ENCODE measurements around the gene SUGCT. TPM values are rescaled to one million over a fixed set of nuclear protein-coding genes. Genes with fewer than 3 reads are reported as not detected.

The SUGCT gene
- total and polyA plus RNA-seq, 2 of the 13 experiments (the other 11 are each of a cell fraction or from before 2014, with no cell fraction given): 10.1 to 22.2 TPM

DNA sequence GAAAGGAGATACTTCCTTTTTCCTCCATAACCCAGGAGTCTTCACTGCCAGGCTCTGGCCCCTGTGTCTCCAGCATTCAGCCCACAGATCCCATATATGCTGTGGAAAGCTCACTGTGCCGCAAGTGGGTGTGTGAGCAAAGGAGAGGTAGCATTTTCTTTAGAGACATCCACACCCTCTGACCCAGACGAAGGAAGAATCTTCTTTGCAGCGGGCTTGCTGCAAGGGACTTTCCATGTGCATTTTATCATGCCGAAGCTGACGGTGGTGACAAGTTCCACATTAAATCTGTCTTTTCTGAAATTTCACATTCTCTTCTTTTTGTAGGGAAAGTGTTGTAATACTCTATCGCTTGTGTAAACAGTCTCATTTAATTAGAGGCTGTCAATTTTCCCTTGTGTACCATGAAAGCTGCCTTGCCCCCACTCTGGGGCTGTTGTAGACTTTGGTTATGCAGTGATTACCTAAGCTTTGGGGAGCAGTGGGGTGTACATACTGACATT lies 409.5 kb downstream of the SUGCT start:
- 88% methylated on average over 6 of the region's 6 CpGs for WGBS (ENCODE audit: low lambda C conversion rate)
- FAIRE-seq (no peak), DNase-seq (ENCODE audit: low spot score) (no peak), ATAC-seq (no peak)
- no peaks in the 10 kb centered on the region for H4K20me1 ChIP-seq (ENCODE audit: insufficient read depth, low read length)
- H3K4me2 ChIP-seq (ENCODE audit: low read depth, low read length): no peak overlapping the region
- H3K79me2 ChIP-seq (ENCODE audit: insufficient read depth, low read length): no peaks in the 10 kb centered on the region
- in situ Hi-C loops (cut with HindIII; ENCODE audit: extremely low pct_ligation_motif_present, low pct_unique_long_range_greater_than_20kb): no loop called here
- H3K4me3 ChIP-seq (replicated peaks in 1 of 3; ENCODE audit: insufficient read depth in 1 of 3, low read depth in 2 of 3, low read length in 3 of 3): no peak overlapping the region
- no peaks in the 10 kb centered on the region for H3K27me3 ChIP-seq (ENCODE audit: control insufficient read depth in 1 of 2, insufficient read depth in 2 of 2, low read length in 2 of 2)
- POLR2A ChIA-PET: no interaction called here
- no peaks in the 10 kb centered on the region for H3K36me3 ChIP-seq (replicated peaks in 1 of 2; ENCODE audit: control insufficient read depth in 1 of 2, insufficient read depth in 2 of 2, low read length in 2 of 2)
- no peaks in the 10 kb centered on the region for H3K9me3 ChIP-seq (ENCODE audit: low read length)
- BruUV-seq (replicated peaks): no TSS peak
- H3K27ac ChIP-seq (ENCODE audit: extremely low read length, insufficient read depth, low read length): no peak overlapping the region
- CTCF ChIA-PET (ENCODE audit: low intra/inter-chr PET ratio, low total read pairs): no interaction called here
- no peak overlapping the region for H3K9ac ChIP-seq (ENCODE audit: insufficient read depth, low read depth, low read length)
- no peak overlapping the region for H2AFZ ChIP-seq (ENCODE audit: low read length)
- H3K4me1 ChIP-seq (ENCODE audit: insufficient read depth, low read length): no peaks in the 10 kb centered on the region
- intact Hi-C loops (cut with micrococcal nuclease; ENCODE audit: unreplicated experiment): no loop called here
- no peak for TF ChIP-seq NFYC (CRISPR knock-in tag; IDR thresholded peaks at IDR 0.05)
- no peak for TF ChIP-seq CENPT (CRISPR knock-in tag; IDR thresholded peaks at IDR 0.05; ENCODE audit: low read depth)
- TF ChIP-seq ZNF839 (CRISPR knock-in tag; IDR thresholded peaks at IDR 0.05; ENCODE audit: borderline replicate concordance): no peak
- TF ChIP-seq ZNF841 (CRISPR knock-in tag; IDR thresholded peaks at IDR 0.05; ENCODE audit: borderline replicate concordance): no peak
- no peak for TF ChIP-seq ZNF460 (CRISPR knock-in tag; IDR thresholded peaks at IDR 0.05; ENCODE audit: borderline replicate concordance)
- TF ChIP-seq ZNF496 (CRISPR knock-in tag; IDR thresholded peaks at IDR 0.05; ENCODE audit: insufficient replicate concordance): no peak
- no peak for TF ChIP-seq FOXM1 (CRISPR knock-in tag; IDR thresholded peaks at IDR 0.05)
- TF ChIP-seq ONECUT2 (CRISPR knock-in tag; IDR thresholded peaks at IDR 0.05): no peak
- TF ChIP-seq, protein P1, sequence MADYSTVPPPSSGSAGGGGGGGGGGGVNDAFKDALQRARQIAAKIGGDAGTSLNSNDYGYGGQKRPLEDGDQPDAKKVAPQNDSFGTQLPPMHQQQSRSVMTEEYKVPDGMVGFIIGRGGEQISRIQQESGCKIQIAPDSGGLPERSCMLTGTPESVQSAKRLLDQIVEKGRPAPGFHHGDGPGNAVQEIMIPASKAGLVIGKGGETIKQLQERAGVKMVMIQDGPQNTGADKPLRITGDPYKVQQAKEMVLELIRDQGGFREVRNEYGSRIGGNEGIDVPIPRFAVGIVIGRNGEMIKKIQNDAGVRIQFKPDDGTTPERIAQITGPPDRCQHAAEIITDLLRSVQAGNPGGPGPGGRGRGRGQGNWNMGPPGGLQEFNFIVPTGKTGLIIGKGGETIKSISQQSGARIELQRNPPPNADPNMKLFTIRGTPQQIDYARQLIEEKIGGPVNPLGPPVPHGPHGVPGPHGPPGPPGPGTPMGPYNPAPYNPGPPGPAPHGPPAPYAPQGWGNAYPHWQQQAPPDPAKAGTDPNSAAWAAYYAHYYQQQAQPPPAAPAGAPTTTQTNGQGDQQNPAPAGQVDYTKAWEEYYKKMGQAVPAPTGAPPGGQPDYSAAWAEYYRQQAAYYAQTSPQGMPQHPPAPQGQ (CRISPR knock-in tag; IDR thresholded peaks at IDR 0.05; ENCODE audit: borderline replicate concordance): no peak
- TF ChIP-seq ZNF687 (CRISPR knock-in tag; IDR thresholded peaks at IDR 0.05): no peak
- TF ChIP-seq ZNF720 (CRISPR knock-in tag; IDR thresholded peaks at IDR 0.05): no peak
- TF ChIP-seq EHMT2 (IDR thresholded peaks at IDR 0.05; ENCODE audit: borderline replicate concordance, low read depth, low read length): no peak
- no peak for TF ChIP-seq GATAD1 (CRISPR knock-in tag; IDR thresholded peaks at IDR 0.05)
- TF ChIP-seq, protein P2, sequence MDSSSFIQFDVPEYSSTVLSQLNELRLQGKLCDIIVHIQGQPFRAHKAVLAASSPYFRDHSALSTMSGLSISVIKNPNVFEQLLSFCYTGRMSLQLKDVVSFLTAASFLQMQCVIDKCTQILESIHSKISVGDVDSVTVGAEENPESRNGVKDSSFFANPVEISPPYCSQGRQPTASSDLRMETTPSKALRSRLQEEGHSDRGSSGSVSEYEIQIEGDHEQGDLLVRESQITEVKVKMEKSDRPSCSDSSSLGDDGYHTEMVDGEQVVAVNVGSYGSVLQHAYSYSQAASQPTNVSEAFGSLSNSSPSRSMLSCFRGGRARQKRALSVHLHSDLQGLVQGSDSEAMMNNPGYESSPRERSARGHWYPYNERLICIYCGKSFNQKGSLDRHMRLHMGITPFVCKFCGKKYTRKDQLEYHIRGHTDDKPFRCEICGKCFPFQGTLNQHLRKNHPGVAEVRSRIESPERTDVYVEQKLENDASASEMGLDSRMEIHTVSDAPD (CRISPR knock-in tag; IDR thresholded peaks at IDR 0.05): no peak
